Measurements from ENCODE around the gene NDUFC1. TPM values are rescaled to one million over a fixed set of nuclear protein-coding genes. Genes with fewer than 3 reads are reported as not detected.
"Not testable (repeated sequence)": the region's sequence is repeated elsewhere in the genome, so short reads cannot be mapped to it uniquely, and the experiment has no call there.

Gene NDUFC1
- polyA plus RNA-seq, 1 experiment = 52.9 TPM

DNA sequence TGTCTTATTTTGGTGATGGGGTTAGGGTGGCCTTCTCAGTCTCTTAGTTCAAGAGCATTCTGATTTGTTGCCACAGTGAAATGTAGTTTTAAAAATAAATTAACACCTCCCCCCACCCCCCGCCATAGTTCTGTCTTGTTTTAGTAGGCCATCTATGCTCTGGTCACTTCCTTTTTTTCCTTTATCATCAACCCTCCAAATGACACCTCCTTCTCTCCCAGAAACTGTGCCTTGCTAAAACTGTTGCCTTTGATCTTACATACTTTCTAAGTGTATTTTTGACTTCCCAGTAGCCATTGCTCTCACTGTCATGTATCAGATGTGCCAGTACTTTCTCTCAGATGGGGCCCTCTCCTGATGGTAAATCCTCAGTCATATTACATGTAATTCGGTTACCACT lies 14.5 kb upstream of the NDUFC1 start:
- no peak for DNase-seq (ENCODE audit: low read depth, low spot score)
- H3K27me3 ChIP-seq (ENCODE audit: control insufficient read depth, insufficient read depth, low read length) = no peaks in the 10 kb centered on the region
- H3K27ac ChIP-seq (ENCODE audit: low read depth, low read length) = no peak overlapping the region
- ChIA-PET CTCF (no interaction called here), POLR2A (no interaction called here)
- H3K4me3 ChIP-seq (ENCODE audit: low read depth, low read length) = no peak overlapping the region
- TF ChIP-seq, protein P1, sequence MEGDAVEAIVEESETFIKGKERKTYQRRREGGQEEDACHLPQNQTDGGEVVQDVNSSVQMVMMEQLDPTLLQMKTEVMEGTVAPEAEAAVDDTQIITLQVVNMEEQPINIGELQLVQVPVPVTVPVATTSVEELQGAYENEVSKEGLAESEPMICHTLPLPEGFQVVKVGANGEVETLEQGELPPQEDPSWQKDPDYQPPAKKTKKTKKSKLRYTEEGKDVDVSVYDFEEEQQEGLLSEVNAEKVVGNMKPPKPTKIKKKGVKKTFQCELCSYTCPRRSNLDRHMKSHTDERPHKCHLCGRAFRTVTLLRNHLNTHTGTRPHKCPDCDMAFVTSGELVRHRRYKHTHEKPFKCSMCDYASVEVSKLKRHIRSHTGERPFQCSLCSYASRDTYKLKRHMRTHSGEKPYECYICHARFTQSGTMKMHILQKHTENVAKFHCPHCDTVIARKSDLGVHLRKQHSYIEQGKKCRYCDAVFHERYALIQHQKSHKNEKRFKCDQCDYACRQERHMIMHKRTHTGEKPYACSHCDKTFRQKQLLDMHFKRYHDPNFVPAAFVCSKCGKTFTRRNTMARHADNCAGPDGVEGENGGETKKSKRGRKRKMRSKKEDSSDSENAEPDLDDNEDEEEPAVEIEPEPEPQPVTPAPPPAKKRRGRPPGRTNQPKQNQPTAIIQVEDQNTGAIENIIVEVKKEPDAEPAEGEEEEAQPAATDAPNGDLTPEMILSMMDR (IDR thresholded peaks at IDR 0.05; ENCODE audit: low read depth, low read length) = no peak
- H3K9me3 ChIP-seq (ENCODE audit: control insufficient read depth, insufficient read depth, low read length) = peaks cover 3% of the 10 kb centered on the region; the same call in 1 of the 2 replicates

DNA sequence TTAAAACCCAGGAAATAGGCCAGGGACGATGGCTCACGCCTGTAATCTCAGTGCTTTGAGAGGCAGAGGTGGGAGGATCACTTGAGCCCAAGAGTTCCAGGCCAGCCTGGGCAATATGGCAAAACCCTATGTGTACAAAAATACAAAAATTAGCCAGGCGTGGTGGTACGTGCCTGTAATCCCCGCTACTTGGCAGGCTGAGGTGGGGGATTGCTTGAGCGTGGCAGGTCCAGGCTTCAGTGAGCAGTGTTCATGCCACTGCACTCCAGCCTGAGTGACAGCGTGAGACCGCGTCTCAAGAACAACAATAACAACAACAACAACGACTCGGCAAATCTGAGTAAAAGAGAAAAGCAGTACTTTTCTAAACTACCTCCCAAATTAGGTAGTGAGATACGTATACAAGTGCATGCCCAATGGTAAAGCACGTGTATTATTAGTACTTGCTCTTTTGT lies 13.0 kb upstream of the NDUFC1 start:
- ChIA-PET POLR2A (no interaction called here), CTCF (interaction anchor here (1.0 kb wide), 1 partner anchor 19 kb away, joined by 3 read pairs; no protein-coding TSS in a partner anchor)
- no peaks in the 10 kb centered on the region for H3K27me3 ChIP-seq (ENCODE audit: control insufficient read depth, insufficient read depth, low read length)
- no peak for DNase-seq (ENCODE audit: low read depth, low spot score)
- TF ChIP-seq, protein P1 (IDR thresholded peaks at IDR 0.05; ENCODE audit: low read depth, low read length) = no peak
- no peak overlapping the region for H3K27ac ChIP-seq (ENCODE audit: low read depth, low read length)
- H3K4me3 ChIP-seq (ENCODE audit: low read depth, low read length) = no peak overlapping the region
- peaks cover 3% of the 10 kb centered on the region; the same call in 1 of the 2 replicates for H3K9me3 ChIP-seq (ENCODE audit: control insufficient read depth, insufficient read depth, low read length)

- TF ChIP-seq, protein P1 (IDR thresholded peaks at IDR 0.05; ENCODE audit: low read depth, low read length) = no peak
- Histone ChIP-seq H3K4me3 (ENCODE audit: low read depth, low read length) (no peak overlapping the region), H3K9me3 (ENCODE audit: control insufficient read depth, insufficient read depth, low read length) (peaks cover 3% of the 10 kb centered on the region; the same call in 1 of the 2 replicates), H3K27me3 (ENCODE audit: control insufficient read depth, insufficient read depth, low read length) (no peaks in the 10 kb centered on the region), H3K27ac (ENCODE audit: low read depth, low read length) (no peak overlapping the region)
- CTCF ChIA-PET = no interaction called here
- DNase-seq (ENCODE audit: low read depth, low spot score) = no peak
- POLR2A ChIA-PET = interaction anchor here (0.7 kb wide), 1 partner anchor 136 kb away, joined by 3 read pairs; no protein-coding TSS in a partner anchor
Measured at GRCh38 chr4:139314047-139314800, 11.9 kb upstream of the NDUFC1 start.

DNA sequence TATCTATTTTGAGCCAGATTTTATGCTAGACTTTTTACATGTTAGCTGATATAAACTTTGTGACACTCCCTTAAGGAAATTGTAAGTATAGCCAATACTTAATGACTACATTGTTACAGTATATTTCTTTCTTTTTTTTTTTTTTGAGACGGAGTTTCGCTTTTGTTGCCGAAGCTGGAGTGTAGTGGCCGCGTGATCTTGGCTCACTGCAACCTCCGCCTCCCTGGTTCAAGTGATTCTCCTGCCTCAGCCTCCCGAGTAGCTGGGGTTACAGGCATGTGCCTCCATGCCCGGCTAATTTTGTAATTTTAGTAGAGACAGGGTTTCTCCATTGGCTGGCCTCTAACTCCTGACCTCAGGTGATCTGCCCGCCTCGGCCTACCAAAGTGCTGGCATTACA lies 11.1 kb upstream of the NDUFC1 start:
- H3K9me3 ChIP-seq (ENCODE audit: control insufficient read depth, insufficient read depth, low read length); CTCF ChIA-PET; H3K27ac ChIP-seq (ENCODE audit: low read depth, low read length); H3K27me3 ChIP-seq (ENCODE audit: control insufficient read depth, insufficient read depth, low read length); H3K4me3 ChIP-seq (ENCODE audit: low read depth, low read length); DNase-seq (ENCODE audit: low read depth, low spot score): not testable (repeated sequence)
- POLR2A ChIA-PET = interaction anchor here (0.7 kb wide), 2 partner anchors 135 to 143 kb away, joined by 3 read pairs; no protein-coding TSS in a partner anchor

- DNase-seq (ENCODE audit: low read depth, low spot score) = no peak
- POLR2A ChIA-PET = interaction anchor here (0.7 kb wide), 1 partner anchor 144 kb away, joined by 3 read pairs; no protein-coding TSS in a partner anchor
- Histone ChIP-seq H3K9me3 (ENCODE audit: control insufficient read depth, insufficient read depth, low read length) (no peaks in the 10 kb centered on the region; the same call in 1 of the 2 replicates), H3K27me3 (ENCODE audit: control insufficient read depth, insufficient read depth, low read length) (no peaks in the 10 kb centered on the region), H3K27ac (ENCODE audit: low read depth, low read length) (no peak overlapping the region), H3K4me3 (ENCODE audit: low read depth, low read length) (no peak overlapping the region)
- CTCF ChIA-PET = interaction anchor here (2.2 kb wide), 1 partner anchor 17 kb away, joined by 10 read pairs; no protein-coding TSS in a partner anchor
- TF ChIP-seq, protein P1 (IDR thresholded peaks at IDR 0.05; ENCODE audit: low read depth, low read length) = no peak
Measured at GRCh38 chr4:139312552-139313332, 10.5 kb upstream of the NDUFC1 start.

Data from AG04450 (cell line).